Keratinocyte (primary cell): ENCODE measurements around the gene CCDC85C. TPM values are rescaled to one million over a fixed set of nuclear protein-coding genes. Genes with fewer than 3 reads are reported as not detected.

Source experiments
- DNase-seq: peaks from one replicate; pipeline ENCODE4 v3.0.0-alpha.2; 2011; ENCODE audit warnings: low read depth, missing footprints, low spot score
- FAIRE-seq: peaks from 2 replicates; lab custom pipeline; 2011; peaks lifted over from hg19 to GRCh38; lab: Jason Lieb, UNC
- H2AFZ ChIP-seq: 2 replicates; pipeline ENCODE4 v1.6.0; 2012; ENCODE audit warnings: low read length, control low read depth, inconsistent platforms; ENCODE audit not compliant: control insufficient read depth
- H3K27ac ChIP-seq: 2 replicates; pipeline ENCODE4 v1.5.1; 2011; ENCODE audit warnings: low read length; ENCODE audit not compliant: control insufficient read depth, insufficient read depth
- H3K27me3 ChIP-seq: 3 replicates; pipeline ENCODE4 v1.6.0; 2011; ENCODE audit warnings: low read length; ENCODE audit not compliant: control insufficient read depth, insufficient read depth; ENCODE audit errors: extremely low read depth
- H3K36me3 ChIP-seq, 2 experiments: 2 replicates in 1 of 2; 3 replicates in 1 of 2; pipeline ENCODE4 v1.5.1; 2011; ENCODE audit warnings: low read length in 2 of 2, mild to moderate bottlenecking in 1 of 2; ENCODE audit not compliant: control insufficient read depth in 2 of 2, insufficient read depth in 2 of 2; ENCODE audit errors: extremely low read depth in 1 of 2
- H3K4me1 ChIP-seq: 3 replicates; pipeline ENCODE4 v1.5.1; 2011; ENCODE audit warnings: low read length; ENCODE audit not compliant: control insufficient read depth, insufficient read depth; ENCODE audit errors: extremely low read depth
- H3K4me2 ChIP-seq: 3 replicates; pipeline ENCODE4 v1.6.0; 2011; ENCODE audit warnings: low read depth, low read length; ENCODE audit not compliant: control insufficient read depth, insufficient read depth; ENCODE audit errors: extremely low read depth
- H3K4me3 ChIP-seq, 3 experiments: fragments of 200-600 bp in 1 of 3; sonication (generic) in 1 of 3; 2 replicates in 2 of 3; 3 replicates in 1 of 3; pipeline ENCODE4 v1.5.1; 2011 to 2016; ENCODE audit warnings: low read length in 3 of 3, mild to moderate bottlenecking in 3 of 3, control low read depth in 2 of 3, inconsistent platforms in 1 of 3, low read depth in 1 of 3, mixed read lengths in 1 of 3, mixed run types in 1 of 3, moderate library complexity in 1 of 3; ENCODE audit not compliant: control insufficient read depth in 2 of 3, insufficient read depth in 2 of 3; ENCODE audit errors: extremely low read depth in 1 of 3
- H3K79me2 ChIP-seq: 2 replicates; pipeline ENCODE4 v1.6.0; 2012; ENCODE audit warnings: low read length; ENCODE audit not compliant: control insufficient read depth, insufficient read depth
- H3K9ac ChIP-seq: 3 replicates; pipeline ENCODE4 v1.6.0; 2011; ENCODE audit warnings: low read length; ENCODE audit not compliant: control insufficient read depth, insufficient read depth; ENCODE audit errors: extremely low read depth
- H3K9me1 ChIP-seq: 3 replicates; pipeline ENCODE4 v1.6.0; 2011; ENCODE audit warnings: low read length; ENCODE audit not compliant: control insufficient read depth, insufficient read depth; ENCODE audit errors: extremely low read depth
- H3K9me3 ChIP-seq: 2 replicates; pipeline ENCODE4 v1.5.1; 2012; ENCODE audit warnings: low read depth, low read length; ENCODE audit not compliant: control insufficient read depth
- H4K20me1 ChIP-seq: 3 replicates; pipeline ENCODE4 v1.6.0; 2011; ENCODE audit warnings: low read length; ENCODE audit not compliant: control insufficient read depth, insufficient read depth; ENCODE audit errors: extremely low read depth
- CTCF ChIP-seq, 3 experiments: IDR thresholded peaks in 1 of 3; conservative IDR thresholded peaks in 1 of 3; optimal IDR thresholded peaks in 1 of 3; 2 replicates in 2 of 3; 3 replicates in 1 of 3; pipeline versions ENCODE3 to v1.5.1; 2011; ENCODE audit warnings: low read length in 3 of 3, mild to moderate bottlenecking in 3 of 3, moderate library complexity in 2 of 3, control low read depth in 1 of 3, inconsistent platforms in 1 of 3; ENCODE audit not compliant: insufficient read depth in 2 of 3; ENCODE audit errors: extremely low read depth in 1 of 3
- EZH2 ChIP-seq: IDR thresholded peaks from one replicate; pipeline ENCODE4 v1.6.1; 2012; ENCODE audit warnings: inconsistent platforms, mild to moderate bottlenecking, low read length, moderate library complexity
- dilution Hi-C: fragments of 300-500 bp; cut with MboI; formaldehyde crosslinking; loops from one replicate; pipeline ENCODE4 v1.7.0; 2020; ENCODE audit warnings: low sequenced_read_pairs; ENCODE audit not compliant: extremely low pct_ligation_motif_present
- polyA plus RNA-seq, 5 experiments: library from polyadenylated mRNA; depleted of rRNA in 3 of 5; stranded (reverse) in 3 of 5; stranded (forward) in 1 of 5; unstranded in 1 of 5; fragments of >200 nt; gene quantifications; 1 replicate in 1 of 5; 2 replicates in 3 of 5; 3 replicates in 1 of 5; pipeline versions ENCODE4 v1.2.1 to v1.2.3, GENCODE V29; 2011 to 2012; ENCODE audit warnings: missing spikeins in 2 of 5, low read depth in 1 of 5, low replicate concordance in 1 of 5

CCDC85C gene
- polyA plus RNA-seq, 1 donor (not counting 4 experiments of a cell fraction or from before 2014, with no cell fraction given) = 13.2 TPM

- H3K4me3 ChIP-seq = no peak overlapping the region
- H3K27ac ChIP-seq = no peak overlapping the region
- H4K20me1 ChIP-seq = peaks cover 9% of the 10 kb centered on the region
- no peak overlapping the region for H3K4me2 ChIP-seq
- no peak for TF ChIP-seq EZH2
- TF ChIP-seq CTCF (optimal IDR thresholded peaks at IDR 0.05 in 1 of 3, IDR thresholded peaks at IDR 0.05 in 1 of 3, conservative IDR thresholded peaks at IDR 0.05 in 1 of 3; ENCODE audit: extremely low read depth in 1 of 3, insufficient read depth in 2 of 3, low read length in 3 of 3) = no peak
- H3K27me3 ChIP-seq = no peaks in the 10 kb centered on the region
- H3K9me1 ChIP-seq = no peaks in the 10 kb centered on the region
- no peaks in the 10 kb centered on the region for H3K9me3 ChIP-seq
- dilution Hi-C loops = no loop called here
- peaks cover 23 to 28% of the 10 kb centered on the region in 2 experiments for H3K36me3 ChIP-seq
- H3K4me1 ChIP-seq = no peaks in the 10 kb centered on the region
- H2AFZ ChIP-seq = no peak overlapping the region
- H3K79me2 ChIP-seq = peaks cover 19% of the 10 kb centered on the region
- H3K9ac ChIP-seq = no peak overlapping the region
- FAIRE-seq (no peak), DNase-seq (no peak)
These were observed 90.0 kb downstream of the CCDC85C start for GRCh38 chr14:99513946-99514551.

GRCh38 chr14:99513183-99513694 lies 90.8 kb downstream of the CCDC85C start:
- Histone ChIP-seq H3K9me1 (no peaks in the 10 kb centered on the region), H3K27ac (no peak overlapping the region), H3K9me3 (no peaks in the 10 kb centered on the region), H2AFZ (no peak overlapping the region), H3K4me2 (no peak overlapping the region), H4K20me1 (peaks cover 9% of the 10 kb centered on the region), H3K4me3 (no peak overlapping the region), H3K4me1 (no peaks in the 10 kb centered on the region), H3K9ac (no peak overlapping the region), H3K27me3 (no peaks in the 10 kb centered on the region), H3K79me2 (peaks cover 15% of the 10 kb centered on the region), H3K36me3 (peaks cover 29 to 36% of the 10 kb centered on the region in 2 experiments)
- no peak for FAIRE-seq
- dilution Hi-C loops = no loop called here
- TF ChIP-seq CTCF (optimal IDR thresholded peaks at IDR 0.05 in 1 of 3, IDR thresholded peaks at IDR 0.05 in 1 of 3, conservative IDR thresholded peaks at IDR 0.05 in 1 of 3; ENCODE audit: extremely low read depth in 1 of 3, insufficient read depth in 2 of 3, low read length in 3 of 3) = no peak
- no peak for TF ChIP-seq EZH2
- no peak for DNase-seq
